CD4-positive, alpha-beta T cell treated with Interleukin-4 for 4 hours (primary cell): Measurements from ENCODE around the gene TRIM24.
"Not testable (repeated sequence)": the region's sequence is repeated elsewhere in the genome, so short reads cannot be mapped to it uniquely, and the experiment has no call there.

ENCODE experiments used
- DNase-seq: peaks from one replicate; pipeline ENCODE4 v3.0.0-alpha.2; 2020

TRIM24 gene

GRCh38 chr7:138460649-138461607 lies 869 bp downstream of the TRIM24 start:
- DNase-seq: peak; percentile 41

- DNase-seq: not testable (repeated sequence)
Measured at GRCh38 chr7:138463291-138463618, 3.2 kb downstream of the TRIM24 start.

- DNase-seq: no peak
Measured at GRCh38 chr7:138465046-138465445, 5.0 kb downstream of the TRIM24 start.

GRCh38 chr7:138466069-138466756 lies 6.2 kb downstream of the TRIM24 start:
- not testable (repeated sequence) for DNase-seq

- DNase-seq: no peak
Measured at GRCh38 chr7:138468244-138469123, 8.4 kb downstream of the TRIM24 start.

- no peak for DNase-seq
Measured at GRCh38 chr7:138470391-138471157, 10.5 kb downstream of the TRIM24 start.

GRCh38 chr7:138472292-138473079 lies 12.4 kb downstream of the TRIM24 start:
- DNase-seq: no peak

- no peak for DNase-seq
Measured at GRCh38 chr7:138475377-138475776, 15.3 kb downstream of the TRIM24 start.

GRCh38 chr7:138477081-138477578 lies 17.1 kb downstream of the TRIM24 start:
- no peak for DNase-seq

- DNase-seq: no peak
Measured at GRCh38 chr7:138477581-138477980, 17.5 kb downstream of the TRIM24 start.

GRCh38 chr7:138478499-138478908 lies 18.4 kb downstream of the TRIM24 start:
- DNase-seq: no peak

- no peak for DNase-seq
Measured at GRCh38 chr7:138480527-138480926, 20.5 kb downstream of the TRIM24 start.

- no peak for DNase-seq
Measured at GRCh38 chr7:138481447-138482380, 21.7 kb downstream of the TRIM24 start.

GRCh38 chr7:138483531-138483930 lies 23.5 kb downstream of the TRIM24 start:
- DNase-seq: no peak

- not testable (repeated sequence) for DNase-seq
Measured at GRCh38 chr7:138485508-138485907, 25.4 kb downstream of the TRIM24 start.

GRCh38 chr7:138489139-138489538 lies 29.1 kb downstream of the TRIM24 start:
- DNase-seq: not testable (repeated sequence)

- DNase-seq: no peak
Measured at GRCh38 chr7:138491612-138492386, 31.7 kb downstream of the TRIM24 start.

- no peak for DNase-seq
Measured at GRCh38 chr7:138492423-138492822, 32.4 kb downstream of the TRIM24 start.

GRCh38 chr7:138493535-138493934 lies 33.5 kb downstream of the TRIM24 start:
- DNase-seq: no peak
